Omental fat pad (tissue), 4 donors: ENCODE measurements around the gene NTN5. TPM values are rescaled to one million over a fixed set of nuclear protein-coding genes. Genes with fewer than 3 reads are reported as not detected.
"Not testable (repeated sequence)": the region's sequence is repeated elsewhere in the genome, so short reads cannot be mapped to it uniquely, and the experiment has no call there.

Experiments
- ATAC-seq: fragments of 150-250 bp; one replicate; pipeline ENCODE4 v1.9.1; 2016; ENCODE audit warnings: mild to moderate bottlenecking, moderate library complexity; ENCODE audit not compliant: low FRiP score
- DNase-seq: peaks from one replicate; pipeline ENCODE4 v3.0.0-alpha.2; 2019; ENCODE audit warnings: low spot score
- CTCF ChIP-seq, 3 donors: fragments of 450-650 bp; IDR thresholded peaks; one replicate each; pipeline ENCODE4 v1.5.1; 2016 to 2017; ENCODE audit warnings: antibody characterized with exemption in 3 of 3, mild to moderate bottlenecking in 3 of 3, moderate library complexity in 2 of 3
- total RNA-seq, 4 donors: library from RNA; depleted of rRNA; stranded (reverse); fragments of >200 nt; gene quantifications; one replicate each; pipeline ENCODE4 v1.1.0, GENCODE V29; 2016

Gene NTN5
- total RNA-seq, 4 donors from 2014 or later, result 0.47 TPM; not detected in 3

DNA sequence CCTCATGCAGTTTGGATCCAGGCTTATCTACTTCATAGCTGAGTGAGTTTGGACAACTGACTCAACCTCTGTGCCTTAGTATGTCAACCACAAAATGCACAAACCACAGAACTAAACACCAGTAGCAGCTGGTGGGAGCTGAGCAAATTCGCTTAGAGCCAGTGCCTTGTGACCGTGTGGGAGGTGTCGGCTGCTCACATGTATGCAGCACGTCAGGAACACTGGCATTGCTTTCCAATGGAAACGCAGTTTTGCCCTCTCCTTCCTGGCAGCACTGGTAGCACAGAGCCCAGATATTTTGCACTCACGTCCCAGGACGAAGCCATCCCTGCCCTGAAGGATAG lies 8.3 kb upstream of the NTN5 start:
- ATAC-seq, result peak; percentile 33
- DNase-seq, result no peak
- TF ChIP-seq CTCF (IDR thresholded peaks at IDR 0.05), result no peak

GRCh38 chr19:48680436-48681126 lies 7.8 kb upstream of the NTN5 start:
- TF ChIP-seq CTCF (IDR thresholded peaks at IDR 0.05), result no peak
- ATAC-seq, result peak; percentile 17
- DNase-seq, result no peak

DNA sequence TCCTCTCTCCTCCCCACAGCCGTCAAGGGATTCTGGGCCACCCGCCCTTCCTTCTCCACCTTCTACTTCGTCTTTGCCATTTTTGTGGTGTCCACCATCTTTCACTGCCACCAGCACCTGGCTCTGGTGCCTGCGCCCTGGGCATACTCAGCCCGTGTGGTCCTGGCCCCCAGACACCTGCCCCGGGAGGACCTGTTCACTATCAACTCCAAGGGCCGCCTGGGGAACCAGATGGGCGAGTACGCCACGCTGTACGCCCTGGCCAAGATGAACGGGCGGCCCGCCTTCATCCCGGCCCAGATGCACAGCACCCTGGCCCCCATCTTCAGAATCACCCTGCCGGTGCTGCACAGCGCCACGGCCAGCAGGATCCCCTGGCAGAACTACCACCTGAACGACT lies 7.2 kb upstream of the NTN5 start:
- not testable (repeated sequence) for ATAC-seq

GRCh38 chr19:48678201-48678600 lies 5.4 kb upstream of the NTN5 start:
- ATAC-seq (no peak), DNase-seq (no peak)
- no peak for TF ChIP-seq CTCF (IDR thresholded peaks at IDR 0.05)

More for the DNA sequence above, 7.2 kb upstream of the NTN5 start:
- not testable (repeated sequence) for DNase-seq

DNA sequence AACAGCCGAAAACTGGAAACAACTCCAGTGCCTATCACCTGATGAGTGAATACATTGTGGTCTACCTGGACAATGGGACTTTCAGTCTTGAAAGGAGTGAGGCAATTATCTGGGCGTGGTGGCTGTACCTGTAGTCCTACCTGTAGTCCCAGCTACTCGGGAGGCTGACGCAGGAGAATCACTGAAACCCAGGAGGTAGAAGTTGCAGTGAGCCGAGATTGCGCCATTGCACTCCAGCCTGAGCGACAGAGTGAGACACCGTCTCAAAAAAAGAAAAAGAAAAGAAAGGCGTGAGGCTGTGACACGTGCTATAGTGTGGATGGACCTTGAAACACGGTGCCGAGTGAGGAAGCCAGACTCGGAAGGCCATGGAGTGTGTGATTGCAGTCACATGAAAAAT lies 4.1 kb upstream of the NTN5 start:
- no peak for TF ChIP-seq CTCF (IDR thresholded peaks at IDR 0.05)
- DNase-seq, result no peak
- no peak for ATAC-seq

- TF ChIP-seq CTCF (IDR thresholded peaks at IDR 0.05), result no peak
- ATAC-seq (no peak), DNase-seq (no peak)
These were observed 3.7 kb upstream of the NTN5 start for GRCh38 chr19:48676487-48676886.

DNA sequence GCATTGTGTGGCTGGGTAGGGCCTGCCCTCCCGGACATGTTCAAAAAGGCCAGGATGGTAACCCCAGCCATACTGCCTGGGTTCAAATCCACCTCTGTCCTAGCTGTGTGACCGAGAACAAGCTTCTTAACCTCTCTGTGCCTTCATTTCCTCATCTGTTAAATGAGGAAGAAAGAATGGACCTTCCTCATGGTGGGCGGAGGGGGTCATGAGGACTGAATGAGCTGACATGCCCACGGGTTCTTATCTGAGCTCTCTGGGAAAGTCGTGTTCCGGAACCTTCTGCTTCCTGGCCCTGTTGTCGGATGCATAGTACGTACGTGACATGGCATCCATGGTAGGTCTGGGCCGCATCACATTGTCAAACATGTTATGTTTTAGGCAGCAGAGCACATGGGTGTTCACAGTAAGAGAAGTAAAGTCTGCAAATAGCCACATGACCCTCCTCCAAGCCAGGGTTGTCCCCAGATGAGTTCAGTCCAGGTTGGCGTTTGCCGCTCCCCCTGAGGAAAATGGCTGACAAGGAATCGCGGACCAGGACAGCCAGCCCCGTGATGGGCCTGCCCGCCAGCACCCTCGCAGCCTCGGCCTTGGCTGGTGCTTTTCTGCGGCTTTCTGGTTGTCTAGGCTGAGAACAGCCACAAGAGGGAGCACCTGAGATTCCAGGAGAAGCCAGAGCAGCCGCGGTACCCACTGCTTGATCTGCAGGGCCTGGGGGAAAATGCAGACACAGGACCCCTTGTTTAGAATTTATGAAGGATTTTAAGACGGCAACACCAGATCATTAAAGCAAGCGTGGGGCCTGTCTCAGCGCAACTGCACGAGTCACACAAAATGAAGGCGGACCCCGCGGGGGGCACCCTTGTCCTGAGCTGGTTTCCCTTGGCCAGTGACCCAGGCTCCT lies 2.4 kb upstream of the NTN5 start:
- DNase-seq (peak; percentile 64), ATAC-seq (peak; percentile 62)
- peak in 2 of 3 donors; percentile 27 to 53 for TF ChIP-seq CTCF (IDR thresholded peaks at IDR 0.05)
